Measurements from ENCODE around the gene DAD1. TPM values are rescaled to one million over a fixed set of nuclear protein-coding genes. Genes with fewer than 3 reads are reported as not detected.
"Not testable (repeated sequence)": the region's sequence is repeated elsewhere in the genome, so short reads cannot be mapped to it uniquely, and the experiment has no call there.

Gene DAD1
- total RNA-seq, 1 donor, result 272 TPM

- Histone ChIP-seq H4K20me1 (ENCODE audit: insufficient read depth, low read length) (no peaks in the 10 kb centered on the region), H3K36me3 (ENCODE audit: insufficient read depth, low read length) (no peaks in the 10 kb centered on the region), H2AFZ (ENCODE audit: low read length) (no peak overlapping the region), H3K4me2 (ENCODE audit: insufficient read depth, low read length) (no peak overlapping the region), H3K4me1 (ENCODE audit: insufficient read depth, low read length) (peaks cover 8% of the 10 kb centered on the region), H3K27ac (ENCODE audit: low read depth, low read length) (no peak overlapping the region), H3K4me3 (ENCODE audit: insufficient read depth, low read length) (no peak overlapping the region), H3K9me3 (ENCODE audit: low read depth, low read length) (no peaks in the 10 kb centered on the region), H3K79me2 (ENCODE audit: insufficient read depth, low read length) (peaks cover 6% of the 10 kb centered on the region), H3K27me3 (ENCODE audit: insufficient read depth, low read length) (peaks cover 37% of the 10 kb centered on the region)
- DNase-seq (ENCODE audit: insufficient read length, low spot score, missing footprints), result no peak
- TF ChIP-seq, protein P1, sequence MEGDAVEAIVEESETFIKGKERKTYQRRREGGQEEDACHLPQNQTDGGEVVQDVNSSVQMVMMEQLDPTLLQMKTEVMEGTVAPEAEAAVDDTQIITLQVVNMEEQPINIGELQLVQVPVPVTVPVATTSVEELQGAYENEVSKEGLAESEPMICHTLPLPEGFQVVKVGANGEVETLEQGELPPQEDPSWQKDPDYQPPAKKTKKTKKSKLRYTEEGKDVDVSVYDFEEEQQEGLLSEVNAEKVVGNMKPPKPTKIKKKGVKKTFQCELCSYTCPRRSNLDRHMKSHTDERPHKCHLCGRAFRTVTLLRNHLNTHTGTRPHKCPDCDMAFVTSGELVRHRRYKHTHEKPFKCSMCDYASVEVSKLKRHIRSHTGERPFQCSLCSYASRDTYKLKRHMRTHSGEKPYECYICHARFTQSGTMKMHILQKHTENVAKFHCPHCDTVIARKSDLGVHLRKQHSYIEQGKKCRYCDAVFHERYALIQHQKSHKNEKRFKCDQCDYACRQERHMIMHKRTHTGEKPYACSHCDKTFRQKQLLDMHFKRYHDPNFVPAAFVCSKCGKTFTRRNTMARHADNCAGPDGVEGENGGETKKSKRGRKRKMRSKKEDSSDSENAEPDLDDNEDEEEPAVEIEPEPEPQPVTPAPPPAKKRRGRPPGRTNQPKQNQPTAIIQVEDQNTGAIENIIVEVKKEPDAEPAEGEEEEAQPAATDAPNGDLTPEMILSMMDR (IDR thresholded peaks at IDR 0.05; ENCODE audit: extremely low read depth, low read depth, low read length), result no peak
Measured at GRCh38 chr14:22593601-22594000, 4.6 kb upstream of the DAD1 start.

DNA sequence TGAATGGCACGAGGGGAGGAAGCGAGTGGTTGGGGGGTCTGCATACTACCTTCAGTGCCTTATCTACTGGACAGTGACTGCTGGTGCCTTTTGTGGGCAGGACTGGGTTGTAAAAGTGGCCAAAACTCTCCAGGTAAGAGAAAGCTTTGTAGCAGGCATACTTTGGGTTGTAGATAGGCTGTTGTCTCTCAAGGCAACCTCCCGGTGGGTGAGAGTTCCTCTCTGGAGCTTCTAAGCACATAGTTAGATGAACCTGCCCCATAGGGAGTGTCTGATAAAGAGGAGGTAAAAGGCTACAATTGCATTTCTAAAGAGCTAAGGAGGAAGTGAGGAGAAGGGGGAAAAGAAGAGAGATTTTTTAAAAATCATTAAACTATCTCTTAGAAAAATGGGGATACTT lies 4.2 kb upstream of the DAD1 start:
- H3K79me2 ChIP-seq (ENCODE audit: insufficient read depth, low read length), result peaks cover 9% of the 10 kb centered on the region
- no peaks in the 10 kb centered on the region for H4K20me1 ChIP-seq (ENCODE audit: insufficient read depth, low read length)
- no peak overlapping the region for H3K4me3 ChIP-seq (ENCODE audit: insufficient read depth, low read length)
- no peak for DNase-seq (ENCODE audit: insufficient read length, low spot score, missing footprints)
- TF ChIP-seq, protein P1 (IDR thresholded peaks at IDR 0.05; ENCODE audit: extremely low read depth, low read depth, low read length), result no peak
- no peaks in the 10 kb centered on the region for H3K36me3 ChIP-seq (ENCODE audit: insufficient read depth, low read length)
- no peak overlapping the region for H3K4me2 ChIP-seq (ENCODE audit: insufficient read depth, low read length)
- peaks cover 10% of the 10 kb centered on the region for H3K4me1 ChIP-seq (ENCODE audit: insufficient read depth, low read length)
- no peak overlapping the region for H2AFZ ChIP-seq (ENCODE audit: low read length)
- peaks cover 37% of the 10 kb centered on the region for H3K27me3 ChIP-seq (ENCODE audit: insufficient read depth, low read length)
- H3K9me3 ChIP-seq (ENCODE audit: low read depth, low read length), result no peaks in the 10 kb centered on the region
- H3K27ac ChIP-seq (ENCODE audit: low read depth, low read length), result no peak overlapping the region

DNA sequence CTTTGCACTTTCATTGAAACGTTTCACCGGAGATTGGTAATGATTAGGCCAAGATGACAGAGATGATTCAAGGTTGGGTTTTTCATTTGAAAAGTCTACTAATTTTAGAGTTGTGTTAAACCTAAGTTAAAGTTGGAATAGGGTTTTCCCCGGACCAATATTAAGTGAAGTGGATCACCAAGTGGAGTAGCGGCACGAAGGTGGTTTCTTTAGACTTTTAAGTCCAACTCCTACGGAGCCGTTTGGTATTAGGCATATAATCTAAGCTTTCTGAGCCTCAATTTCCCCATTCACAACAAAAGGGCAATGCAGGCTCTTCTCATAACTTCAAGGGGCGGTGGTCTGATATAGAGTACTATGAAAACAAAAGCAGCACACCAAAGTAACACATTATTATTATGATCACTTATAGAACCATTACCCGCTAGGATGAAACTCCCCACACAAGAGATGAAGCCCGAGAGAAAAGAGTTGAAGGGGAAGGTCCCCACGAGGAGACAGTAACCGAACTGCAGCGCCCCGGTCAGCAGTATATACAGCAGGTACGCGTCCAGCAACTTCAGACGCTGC lies 413 bp downstream of the DAD1 start:
- Histone ChIP-seq H2AFZ (ENCODE audit: low read length) (peak overlapping the region; percentile 84), H3K36me3 (ENCODE audit: insufficient read depth, low read length) (peaks cover 9% of the 10 kb centered on the region), H3K4me3 (ENCODE audit: insufficient read depth, low read length) (peak overlapping the region; percentile 85), H3K4me2 (ENCODE audit: insufficient read depth, low read length) (peak overlapping the region; percentile 92), H4K20me1 (ENCODE audit: insufficient read depth, low read length) (peaks cover 13% of the 10 kb centered on the region), H3K27ac (ENCODE audit: low read depth, low read length) (peak overlapping the region; percentile 99), H3K9me3 (ENCODE audit: low read depth, low read length) (no peaks in the 10 kb centered on the region), H3K79me2 (ENCODE audit: insufficient read depth, low read length) (peaks cover 54% of the 10 kb centered on the region), H3K27me3 (ENCODE audit: insufficient read depth, low read length) (peaks cover 17% of the 10 kb centered on the region), H3K4me1 (ENCODE audit: insufficient read depth, low read length) (peaks cover 21% of the 10 kb centered on the region)
- TF ChIP-seq, protein P1 (IDR thresholded peaks at IDR 0.05; ENCODE audit: extremely low read depth, low read depth, low read length), result no peak
- no peak for DNase-seq (ENCODE audit: insufficient read length, low spot score, missing footprints)

- not testable (repeated sequence) for H3K9me3 ChIP-seq (ENCODE audit: low read depth, low read length); H3K36me3 ChIP-seq (ENCODE audit: insufficient read depth, low read length); H2AFZ ChIP-seq (ENCODE audit: low read length); DNase-seq (ENCODE audit: insufficient read length, low spot score, missing footprints)
- Histone ChIP-seq H4K20me1 (ENCODE audit: insufficient read depth, low read length) (peaks cover 14% of the 10 kb centered on the region), H3K27ac (ENCODE audit: low read depth, low read length) (peak overlapping the region; percentile 99), H3K27me3 (ENCODE audit: insufficient read depth, low read length) (peaks cover 10% of the 10 kb centered on the region), H3K4me2 (ENCODE audit: insufficient read depth, low read length) (peak overlapping the region; percentile 92), H3K4me3 (ENCODE audit: insufficient read depth, low read length) (peak overlapping the region; percentile 85), H3K4me1 (ENCODE audit: insufficient read depth, low read length) (peaks cover 21% of the 10 kb centered on the region), H3K79me2 (ENCODE audit: insufficient read depth, low read length) (peaks cover 62% of the 10 kb centered on the region)
Measured at GRCh38 chr14:22587677-22588422, 1.2 kb downstream of the DAD1 start.
